Astrocyte (in vitro differentiated cells and primary cell): ENCODE measurements around the gene RUVBL2. TPM values are rescaled to one million over a fixed set of nuclear protein-coding genes. Genes with fewer than 3 reads are reported as not detected.
A peak's percentile ranks its signal among the peaks of the same experiment; 100 is the strongest.

Experiments
- DNase-seq: peaks from one replicate; pipeline ENCODE4 v3.0.0-alpha.2; 2010; ENCODE audit warnings: low read depth
- FAIRE-seq: peaks from 2 replicates; lab custom pipeline; 2011; peaks lifted over from hg19 to GRCh38; lab: Jason Lieb, UNC
- H2AFZ ChIP-seq: 2 replicates; pipeline ENCODE4 v1.6.0; 2012; ENCODE audit warnings: low read depth, low read length, inconsistent platforms
- H3K27ac ChIP-seq: 2 replicates; pipeline ENCODE4 v1.5.1; 2011; ENCODE audit warnings: low read depth, low read length, inconsistent platforms
- H3K27me3 ChIP-seq: 2 replicates; pipeline ENCODE4 v1.6.0; 2011; ENCODE audit warnings: low read length, inconsistent platforms; ENCODE audit not compliant: insufficient read depth
- H3K36me3 ChIP-seq: 2 replicates; pipeline ENCODE4 v1.5.1; 2011; ENCODE audit warnings: low read length, inconsistent platforms; ENCODE audit not compliant: insufficient read depth
- H3K4me1 ChIP-seq: 2 replicates; pipeline ENCODE4 v1.5.1; 2011; ENCODE audit warnings: low read length, inconsistent platforms; ENCODE audit not compliant: insufficient read depth
- H3K4me2 ChIP-seq: 2 replicates; pipeline ENCODE4 v1.6.0; 2012; ENCODE audit warnings: low read length, inconsistent platforms
- H3K4me3 ChIP-seq: 2 replicates; pipeline ENCODE4 v1.5.1; 2011; ENCODE audit warnings: low read depth, mild to moderate bottlenecking, low read length, inconsistent platforms; ENCODE audit not compliant: insufficient read depth
- H3K79me2 ChIP-seq: 2 replicates; pipeline ENCODE4 v1.6.0; 2012; ENCODE audit warnings: mild to moderate bottlenecking, low read length, inconsistent platforms; ENCODE audit not compliant: insufficient read depth
- H3K9ac ChIP-seq: 2 replicates; pipeline ENCODE4 v1.6.0; 2012; ENCODE audit warnings: mild to moderate bottlenecking, low read length, inconsistent platforms
- H3K9me3 ChIP-seq: 2 replicates; pipeline ENCODE4 v1.5.1; 2012; ENCODE audit warnings: low read depth, mild to moderate bottlenecking, low read length, inconsistent platforms; ENCODE audit not compliant: insufficient read depth
- H4K20me1 ChIP-seq: 2 replicates; pipeline ENCODE4 v1.6.0; 2012; ENCODE audit warnings: low read length, inconsistent platforms; ENCODE audit not compliant: insufficient read depth
- H3K27ac Mint-ChIP-seq: one replicate; pipeline ENCODE4 v1.8.0; 2021; ENCODE audit warnings: mild to moderate bottlenecking, mixed read lengths; ENCODE audit not compliant: unreplicated experiment
- H3K27me3 Mint-ChIP-seq: one replicate; pipeline ENCODE4 v1.8.0; 2021; ENCODE audit warnings: low read depth, mixed read lengths; ENCODE audit not compliant: unreplicated experiment
- H3K36me3 Mint-ChIP-seq: one replicate; pipeline ENCODE4 v1.8.0; 2021; ENCODE audit warnings: low read depth, mixed read lengths; ENCODE audit not compliant: unreplicated experiment
- H3K4me1 Mint-ChIP-seq: one replicate; pipeline ENCODE4 v1.8.0; 2021; ENCODE audit warnings: low read depth, mixed read lengths; ENCODE audit not compliant: unreplicated experiment
- H3K4me3 Mint-ChIP-seq: one replicate; pipeline ENCODE4 v1.8.0; 2021; ENCODE audit warnings: mild to moderate bottlenecking, moderate library complexity, mixed read lengths; ENCODE audit not compliant: unreplicated experiment
- H3K9me3 Mint-ChIP-seq: one replicate; pipeline ENCODE4 v1.8.0; 2021; ENCODE audit warnings: mild to moderate bottlenecking, mixed read lengths; ENCODE audit not compliant: unreplicated experiment
- CTCF ChIP-seq: IDR thresholded peaks from 2 replicates; pipeline ENCODE4 v1.5.1; 2011; ENCODE audit warnings: low read depth, mild to moderate bottlenecking, inconsistent platforms, low read length, moderate library complexity; ENCODE audit not compliant: insufficient read depth
- EZH2 ChIP-seq: IDR thresholded peaks from 2 replicates; pipeline ENCODE4 v1.6.1; 2012; ENCODE audit warnings: mild to moderate bottlenecking, low read length, inconsistent platforms; ENCODE audit not compliant: insufficient read depth
- total RNA-seq: library from RNA; stranded (reverse); gene quantifications from 2 replicates; pipeline ENCODE4 v1.2.1, GENCODE V29; 2021

RUVBL2 gene
- total RNA-seq, 1 donor from 2014 or later = 106 TPM

- peaks cover 55% of the 10 kb centered on the region for H4K20me1 ChIP-seq
- H3K27ac ChIP-seq = no peak overlapping the region
- FAIRE-seq = no peak
- no peak overlapping the region for H3K9ac ChIP-seq
- H3K79me2 ChIP-seq = peaks cover 57% of the 10 kb centered on the region
- peaks cover 30% of the 10 kb centered on the region for H3K4me1 ChIP-seq
- Mint-ChIP-seq H3K4me1 (peaks cover 20% of the 10 kb centered on the region), H3K36me3 (peaks cover 7% of the 10 kb centered on the region), H3K27ac (no peak overlapping the region), H3K27me3 (peaks cover 10% of the 10 kb centered on the region), H3K4me3 (peak overlapping the region; percentile 70), H3K9me3 (no peaks in the 10 kb centered on the region)
- no peak for DNase-seq
- no peak overlapping the region for H2AFZ ChIP-seq
- H3K4me3 ChIP-seq = no peak overlapping the region
- no peaks in the 10 kb centered on the region for H3K36me3 ChIP-seq
- no peak overlapping the region for H3K4me2 ChIP-seq
- TF ChIP-seq EZH2 = no peak
- no peak for TF ChIP-seq CTCF
- H3K9me3 ChIP-seq = no peaks in the 10 kb centered on the region
- H3K27me3 ChIP-seq = no peaks in the 10 kb centered on the region
Observed at GRCh38 chr19:49061000-49061399, 67.3 kb downstream of the RUVBL2 start.

GRCh38 chr19:49061445-49061844 lies 67.8 kb downstream of the RUVBL2 start:
- Histone ChIP-seq H2AFZ (no peak overlapping the region), H3K27ac (no peak overlapping the region), H3K4me1 (peaks cover 30% of the 10 kb centered on the region), H3K36me3 (no peaks in the 10 kb centered on the region), H3K4me2 (no peak overlapping the region), H3K9me3 (no peaks in the 10 kb centered on the region), H3K9ac (no peak overlapping the region), H4K20me1 (peaks cover 59% of the 10 kb centered on the region), H3K79me2 (peaks cover 53% of the 10 kb centered on the region), H3K4me3 (no peak overlapping the region), H3K27me3 (no peaks in the 10 kb centered on the region)
- H3K36me3 Mint-ChIP-seq = peaks cover 7% of the 10 kb centered on the region
- no peak overlapping the region for H3K4me3 Mint-ChIP-seq
- H3K9me3 Mint-ChIP-seq = no peaks in the 10 kb centered on the region
- FAIRE-seq (no peak), DNase-seq (no peak)
- peaks cover 10% of the 10 kb centered on the region for H3K27me3 Mint-ChIP-seq
- H3K4me1 Mint-ChIP-seq = peaks cover 21% of the 10 kb centered on the region
- no peak for TF ChIP-seq EZH2
- no peak for TF ChIP-seq CTCF
- H3K27ac Mint-ChIP-seq = no peak overlapping the region

- Mint-ChIP-seq H3K9me3 (peaks cover 3% of the 10 kb centered on the region), H3K4me1 (peaks cover 23% of the 10 kb centered on the region), H3K36me3 (peaks cover 9% of the 10 kb centered on the region), H3K27me3 (peaks cover 5% of the 10 kb centered on the region), H3K27ac (peak overlapping the region; percentile 26), H3K4me3 (peak overlapping the region; percentile 73)
- Histone ChIP-seq H3K27ac (no peak overlapping the region), H3K79me2 (peaks cover 26% of the 10 kb centered on the region), H2AFZ (no peak overlapping the region), H3K4me1 (peaks cover 19% of the 10 kb centered on the region), H4K20me1 (peaks cover 61% of the 10 kb centered on the region), H3K9ac (peak overlapping the region; percentile 59), H3K27me3 (no peaks in the 10 kb centered on the region), H3K4me3 (no peak overlapping the region), H3K9me3 (no peaks in the 10 kb centered on the region), H3K36me3 (no peaks in the 10 kb centered on the region), H3K4me2 (peak overlapping the region; percentile 80)
- FAIRE-seq (no peak), DNase-seq (no peak)
- TF ChIP-seq CTCF = no peak
- TF ChIP-seq EZH2 = no peak
Observed at GRCh38 chr19:49064029-49064629, 70.4 kb downstream of the RUVBL2 start.
